Activated CD4-positive, alpha-beta T cell treated with anti-CD3 and anti-CD28 coated beads, Interleukin-2, Interleukin-6, amounts not matched to agents 100 ng/mL and 50 ng/mL, durations not matched to agents 16 hours and 8 hours (primary cell): Measurements from ENCODE around the gene PRSS48.
A peak's percentile ranks its signal among the peaks of the same experiment; 100 is the strongest.
"Not testable (repeated sequence)": the region's sequence is repeated elsewhere in the genome, so short reads cannot be mapped to it uniquely, and the experiment has no call there.

Experiments
- DNase-seq: peaks from one replicate; pipeline ENCODE4 v3.0.0-alpha.2; 2020

Gene PRSS48

GRCh38 chr4:151319490-151319889 lies 42.5 kb downstream of the PRSS48 start:
- no peak for DNase-seq

GRCh38 chr4:151321586-151321985 lies 44.6 kb downstream of the PRSS48 start:
- DNase-seq, result no peak

- not testable (repeated sequence) for DNase-seq
Measured at GRCh38 chr4:151322161-151322560, 45.2 kb downstream of the PRSS48 start.

- DNase-seq, result no peak
Measured at GRCh38 chr4:151322570-151322969, 45.6 kb downstream of the PRSS48 start.

- no peak for DNase-seq
Measured at GRCh38 chr4:151323667-151324066, 46.7 kb downstream of the PRSS48 start.

GRCh38 chr4:151324124-151324751 lies 47.3 kb downstream of the PRSS48 start:
- DNase-seq, result no peak

- DNase-seq, result peak; percentile 43
Measured at GRCh38 chr4:151324752-151325110, 47.8 kb downstream of the PRSS48 start.

GRCh38 chr4:151325111-151325948 lies 48.4 kb downstream of the PRSS48 start, which contains the start of gene SH3D19:
TSS of gene SH3D19 (minus strand) at chr4:151325605. CDS start at chr4:151325352, 253 bp downstream.
- no peak for DNase-seq

- no peak for DNase-seq
Measured at GRCh38 chr4:151325949-151326246, 48.9 kb downstream of the PRSS48 start.

- DNase-seq, result no peak
Measured at GRCh38 chr4:151329217-151330007, 52.5 kb downstream of the PRSS48 start.

GRCh38 chr4:151331276-151332042 lies 54.5 kb downstream of the PRSS48 start:
- no peak for DNase-seq

GRCh38 chr4:151339467-151339866 lies 62.5 kb downstream of the PRSS48 start:
- DNase-seq, result no peak

- no peak for DNase-seq
Measured at GRCh38 chr4:151340751-151341385, 63.9 kb downstream of the PRSS48 start.
